Uterus (tissue), 2 donors: ENCODE data around the gene HDLBP.

Source experiments
- POLR2A ChIP-seq, 2 donors: fragments of 450-650 bp; IDR thresholded peaks; one replicate each; pipeline ENCODE4 v1.6.1; 2016; ENCODE audit warnings: antibody characterized with exemption in 2 of 2, mild to moderate bottlenecking in 1 of 2, moderate library complexity in 1 of 2
- TF ChIP-seq, protein P1 (sequence below), 4 experiments: fragments of 200-600 bp in 2 of 4; fragments of 450-650 bp in 2 of 4; sonication (generic) in 2 of 4; IDR thresholded peaks; one replicate each; pipeline ENCODE4 v1.5.1; 2016 to 2019; ENCODE audit warnings: antibody characterized with exemption in 4 of 4, mild to moderate bottlenecking in 2 of 4, moderate library complexity in 1 of 4

DNA sequence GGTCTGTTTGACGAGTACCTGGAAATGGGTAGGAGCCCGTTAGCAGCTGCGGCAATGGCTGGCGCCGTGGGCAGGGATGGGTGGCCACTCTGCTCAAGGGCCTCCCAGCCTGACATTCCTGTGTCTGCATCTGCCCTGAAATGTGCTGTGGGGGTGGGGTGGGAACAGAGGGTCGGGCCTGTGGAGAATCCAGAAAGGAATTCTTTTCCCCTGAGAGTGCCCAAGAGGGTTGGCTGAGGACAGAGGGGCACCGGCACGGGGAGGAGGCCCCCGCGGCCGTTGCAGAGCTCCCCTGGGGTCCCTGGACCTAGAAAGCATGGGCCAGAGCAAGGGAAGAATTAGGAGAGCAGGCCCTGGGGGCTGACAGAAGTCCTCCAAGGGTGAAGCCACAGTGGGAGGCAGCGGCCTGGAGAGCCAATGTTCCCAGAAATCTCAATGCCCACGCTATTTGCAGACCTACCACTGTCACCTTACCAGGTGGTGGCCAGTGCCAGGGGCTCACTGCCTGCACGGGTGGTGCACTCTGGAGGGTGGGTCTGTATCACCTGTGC lies 99.2 kb downstream of the HDLBP start:
- TF ChIP-seq, protein P1, sequence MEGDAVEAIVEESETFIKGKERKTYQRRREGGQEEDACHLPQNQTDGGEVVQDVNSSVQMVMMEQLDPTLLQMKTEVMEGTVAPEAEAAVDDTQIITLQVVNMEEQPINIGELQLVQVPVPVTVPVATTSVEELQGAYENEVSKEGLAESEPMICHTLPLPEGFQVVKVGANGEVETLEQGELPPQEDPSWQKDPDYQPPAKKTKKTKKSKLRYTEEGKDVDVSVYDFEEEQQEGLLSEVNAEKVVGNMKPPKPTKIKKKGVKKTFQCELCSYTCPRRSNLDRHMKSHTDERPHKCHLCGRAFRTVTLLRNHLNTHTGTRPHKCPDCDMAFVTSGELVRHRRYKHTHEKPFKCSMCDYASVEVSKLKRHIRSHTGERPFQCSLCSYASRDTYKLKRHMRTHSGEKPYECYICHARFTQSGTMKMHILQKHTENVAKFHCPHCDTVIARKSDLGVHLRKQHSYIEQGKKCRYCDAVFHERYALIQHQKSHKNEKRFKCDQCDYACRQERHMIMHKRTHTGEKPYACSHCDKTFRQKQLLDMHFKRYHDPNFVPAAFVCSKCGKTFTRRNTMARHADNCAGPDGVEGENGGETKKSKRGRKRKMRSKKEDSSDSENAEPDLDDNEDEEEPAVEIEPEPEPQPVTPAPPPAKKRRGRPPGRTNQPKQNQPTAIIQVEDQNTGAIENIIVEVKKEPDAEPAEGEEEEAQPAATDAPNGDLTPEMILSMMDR (IDR thresholded peaks at IDR 0.05), result no peak
- no peak for TF ChIP-seq POLR2A (IDR thresholded peaks at IDR 0.05)
